Measurements from ENCODE around the gene CACNA1E. TPM values are rescaled to one million over a fixed set of nuclear protein-coding genes. Genes with fewer than 3 reads are reported as not detected.

Gene CACNA1E
- total RNA-seq, 1 donor from 2014 or later: 0.06 TPM

- ATAC-seq: peak; percentile 66
- Histone ChIP-seq H3K4me1 (no peaks in the 10 kb centered on the region), H3K27ac (no peak overlapping the region), H3K9me3 (no peaks in the 10 kb centered on the region), H3K4me3 (no peak overlapping the region), H3K36me3 (no peaks in the 10 kb centered on the region), H3K27me3 (peaks cover 3% of the 10 kb centered on the region)
- TF ChIP-seq, protein P1, sequence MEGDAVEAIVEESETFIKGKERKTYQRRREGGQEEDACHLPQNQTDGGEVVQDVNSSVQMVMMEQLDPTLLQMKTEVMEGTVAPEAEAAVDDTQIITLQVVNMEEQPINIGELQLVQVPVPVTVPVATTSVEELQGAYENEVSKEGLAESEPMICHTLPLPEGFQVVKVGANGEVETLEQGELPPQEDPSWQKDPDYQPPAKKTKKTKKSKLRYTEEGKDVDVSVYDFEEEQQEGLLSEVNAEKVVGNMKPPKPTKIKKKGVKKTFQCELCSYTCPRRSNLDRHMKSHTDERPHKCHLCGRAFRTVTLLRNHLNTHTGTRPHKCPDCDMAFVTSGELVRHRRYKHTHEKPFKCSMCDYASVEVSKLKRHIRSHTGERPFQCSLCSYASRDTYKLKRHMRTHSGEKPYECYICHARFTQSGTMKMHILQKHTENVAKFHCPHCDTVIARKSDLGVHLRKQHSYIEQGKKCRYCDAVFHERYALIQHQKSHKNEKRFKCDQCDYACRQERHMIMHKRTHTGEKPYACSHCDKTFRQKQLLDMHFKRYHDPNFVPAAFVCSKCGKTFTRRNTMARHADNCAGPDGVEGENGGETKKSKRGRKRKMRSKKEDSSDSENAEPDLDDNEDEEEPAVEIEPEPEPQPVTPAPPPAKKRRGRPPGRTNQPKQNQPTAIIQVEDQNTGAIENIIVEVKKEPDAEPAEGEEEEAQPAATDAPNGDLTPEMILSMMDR (IDR thresholded peaks at IDR 0.05): no peak
- DNase-seq: no peak
- intact Hi-C loops (cut with DNase I): no loop called here
Measured at GRCh38 chr1:181647314-181648035, 164.2 kb downstream of the CACNA1E start.

GRCh38 chr1:181651276-181651675 is 168.0 kb downstream of the CACNA1E start:
- Histone ChIP-seq H3K4me1 (no peaks in the 10 kb centered on the region), H3K27ac (no peak overlapping the region), H3K36me3 (no peaks in the 10 kb centered on the region), H3K27me3 (peaks cover 3% of the 10 kb centered on the region), H3K4me3 (no peak overlapping the region), H3K9me3 (no peaks in the 10 kb centered on the region)
- no peak for ATAC-seq
- TF ChIP-seq, protein P1 (IDR thresholded peaks at IDR 0.05): no peak
- DNase-seq: no peak
- intact Hi-C loops (cut with DNase I): no loop called here

GRCh38 chr1:181655756-181656155 is 172.4 kb downstream of the CACNA1E start:
- Histone ChIP-seq H3K9me3 (no peaks in the 10 kb centered on the region), H3K27me3 (no peaks in the 10 kb centered on the region), H3K4me1 (no peaks in the 10 kb centered on the region), H3K4me3 (no peak overlapping the region), H3K27ac (no peak overlapping the region), H3K36me3 (no peaks in the 10 kb centered on the region)
- TF ChIP-seq, protein P1 (IDR thresholded peaks at IDR 0.05): no peak
- ATAC-seq: no peak
- DNase-seq: no peak
- intact Hi-C loops (cut with DNase I): no loop called here

- H3K27ac ChIP-seq: no peak overlapping the region
- DNase-seq: no peak
- H3K4me1 ChIP-seq: no peaks in the 10 kb centered on the region
- intact Hi-C loops (cut with DNase I): no loop called here
- no peaks in the 10 kb centered on the region for H3K36me3 ChIP-seq
- no peaks in the 10 kb centered on the region for H3K27me3 ChIP-seq
- TF ChIP-seq, protein P1 (IDR thresholded peaks at IDR 0.05): no peak
- no peak for ATAC-seq
- H3K9me3 ChIP-seq: no peaks in the 10 kb centered on the region
- no peak overlapping the region for H3K4me3 ChIP-seq
Measured at GRCh38 chr1:181656491-181656890, 173.2 kb downstream of the CACNA1E start.

- H3K4me1 ChIP-seq: no peaks in the 10 kb centered on the region
Measured at GRCh38 chr1:181658581-181658980, 175.3 kb downstream of the CACNA1E start.

More at GRCh38 chr1:181658581-181658980, 175.3 kb downstream of the CACNA1E start:
- Histone ChIP-seq H3K27me3 (no peaks in the 10 kb centered on the region), H3K9me3 (no peaks in the 10 kb centered on the region), H3K36me3 (no peaks in the 10 kb centered on the region), H3K27ac (no peak overlapping the region), H3K4me3 (no peak overlapping the region)
- TF ChIP-seq, protein P1 (IDR thresholded peaks at IDR 0.05): no peak
- no peak for DNase-seq
- intact Hi-C loops (cut with DNase I): no loop called here
- ATAC-seq: no peak
